NCI-H510A treated with DMSO at 0.1 percent for 48 hours (cell line): ENCODE data around the gene PLG.
"Not testable (repeated sequence)": the region's sequence is repeated elsewhere in the genome, so short reads cannot be mapped to it uniquely, and the experiment has no call there.

Experiments used
- DNase-seq: peaks from one replicate; lab custom pipeline; 2025; lab: John Stamatoyannopoulos, UW

The PLG gene

GRCh38 chr6:160775792-160776580 is 73.9 kb downstream of the PLG start:
- DNase-seq, result no peak

DNA sequence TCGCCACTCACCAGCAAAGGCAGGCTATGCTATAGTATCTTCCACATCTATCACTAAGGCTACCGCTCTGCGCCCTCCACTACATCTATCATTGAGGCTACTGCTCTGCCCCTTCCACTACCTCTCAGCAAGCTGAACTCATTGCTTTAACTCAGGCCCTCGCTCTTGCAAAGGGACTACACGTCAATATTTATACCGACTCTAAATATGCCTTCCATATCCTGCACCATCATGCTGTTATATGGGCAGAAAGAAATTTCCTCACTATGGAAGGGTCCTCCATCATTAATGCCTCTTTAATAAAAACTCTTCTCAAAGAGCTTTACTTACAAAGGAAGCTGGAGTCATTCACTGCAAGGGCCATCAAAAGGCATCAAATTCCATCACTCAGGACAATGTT is 77.1 kb downstream of the PLG start:
- DNase-seq, result not testable (repeated sequence)

DNA sequence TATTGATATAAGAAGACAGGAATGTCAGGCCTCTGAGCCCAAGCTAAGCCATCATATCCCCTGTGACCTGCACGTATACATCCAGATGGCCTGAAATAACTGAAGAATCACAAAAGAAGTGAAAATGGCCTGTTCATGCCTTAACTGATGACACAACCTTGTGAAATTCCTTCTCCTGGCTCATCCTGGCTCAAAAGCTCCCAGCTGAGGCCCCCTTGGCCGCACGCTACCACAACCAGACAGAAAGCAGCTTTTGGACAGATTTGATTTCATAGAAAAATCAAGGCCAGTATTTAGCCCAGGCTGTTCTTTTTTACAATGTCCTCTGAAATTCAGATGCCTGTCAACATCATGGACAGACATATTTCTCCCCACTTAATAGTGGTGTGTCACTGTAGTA is 78.6 kb downstream of the PLG start:
- not testable (repeated sequence) for DNase-seq

GRCh38 chr6:160781298-160781697 is 79.3 kb downstream of the PLG start:
- DNase-seq, result no peak

DNA sequence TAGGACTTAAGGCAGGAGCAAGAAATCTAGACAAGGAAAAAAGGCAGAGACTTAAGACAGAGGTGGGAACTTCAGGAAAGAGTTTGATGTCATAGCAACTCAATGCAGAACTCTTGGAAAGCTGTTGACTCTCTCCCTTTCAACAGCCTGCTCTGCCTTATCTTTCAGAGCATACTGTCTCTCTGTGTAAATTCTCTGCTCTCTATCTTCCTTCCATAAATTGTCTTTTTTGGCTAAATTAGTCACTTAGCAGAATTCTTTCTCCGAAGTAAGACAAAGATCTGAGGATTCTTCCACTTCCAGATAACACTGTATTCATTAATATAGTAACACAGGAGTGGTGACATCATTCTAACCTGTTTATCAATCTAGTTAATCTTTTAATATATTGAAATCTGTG is 80.2 kb downstream of the PLG start:
- no peak for DNase-seq

DNA sequence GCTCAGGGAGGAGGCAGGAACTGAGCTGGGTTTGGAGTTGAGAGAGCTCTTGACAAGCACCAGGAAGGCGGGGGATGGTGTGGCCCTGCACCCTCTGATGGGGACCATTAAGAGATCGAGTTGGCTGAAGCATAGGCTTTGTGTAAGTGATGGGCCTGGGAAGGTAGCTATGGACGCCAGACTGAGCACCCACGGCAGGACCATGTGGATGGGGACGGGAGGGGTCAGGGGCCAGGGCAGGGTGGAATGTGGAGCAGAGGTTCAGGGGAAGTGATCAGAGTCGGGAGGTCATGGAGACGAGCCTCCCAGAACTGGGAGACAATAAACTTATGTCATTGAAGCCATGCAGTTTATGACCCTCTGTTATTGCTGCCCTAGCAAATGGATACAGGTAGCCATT is 81.7 kb downstream of the PLG start:
- no peak for DNase-seq

- DNase-seq, result not testable (repeated sequence)
Observed at GRCh38 chr6:160788126-160788525, 86.1 kb downstream of the PLG start.

- no peak for DNase-seq
Observed at GRCh38 chr6:160788806-160789205, 86.8 kb downstream of the PLG start.

- no peak for DNase-seq
Observed at GRCh38 chr6:160789263-160790027, 87.4 kb downstream of the PLG start.

GRCh38 chr6:160790028-160790792 is 88.2 kb downstream of the PLG start:
- DNase-seq, result no peak

DNA sequence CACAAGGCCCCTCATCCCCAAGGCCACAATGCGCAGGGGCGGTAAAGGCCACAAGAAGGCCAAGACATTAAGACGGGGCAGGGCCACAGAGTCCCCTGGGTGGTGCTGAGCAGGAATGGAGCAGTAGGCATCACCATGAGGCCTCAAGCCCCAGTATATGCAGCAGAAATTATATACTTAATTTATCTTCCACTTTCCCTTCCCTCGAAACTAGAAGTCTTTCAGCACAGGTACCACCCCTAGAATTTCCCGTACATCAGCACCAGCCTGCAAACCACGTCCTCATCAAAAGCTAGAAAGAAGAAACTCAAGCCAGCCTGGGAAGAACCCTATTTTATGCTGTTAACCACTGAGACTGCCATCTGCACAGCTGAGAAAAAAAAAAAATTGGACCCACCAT is 89.4 kb downstream of the PLG start:
- DNase-seq, result no peak

DNA sequence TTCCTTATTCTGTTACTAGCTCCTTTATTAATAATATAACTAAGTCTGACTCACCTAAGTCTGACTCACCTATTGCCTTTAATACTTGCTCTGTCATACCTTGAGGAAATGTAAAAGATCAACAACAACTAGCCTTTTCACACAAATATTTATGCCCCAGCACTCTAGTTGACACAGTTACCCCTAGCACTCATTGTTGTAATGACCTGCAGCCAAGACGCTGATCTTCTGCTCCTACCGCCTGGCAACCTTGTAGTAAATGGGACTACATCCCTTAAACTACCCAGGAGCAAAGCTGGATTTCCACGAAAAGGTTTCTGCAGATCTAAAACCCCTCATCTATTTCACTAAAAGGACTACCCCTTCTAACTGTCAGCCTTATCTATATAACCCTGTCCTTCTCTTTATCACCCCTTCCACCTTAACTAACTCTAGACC is 90.0 kb downstream of the PLG start:
- no peak for DNase-seq

GRCh38 chr6:160792708-160793107 is 90.7 kb downstream of the PLG start:
- no peak for DNase-seq

DNA sequence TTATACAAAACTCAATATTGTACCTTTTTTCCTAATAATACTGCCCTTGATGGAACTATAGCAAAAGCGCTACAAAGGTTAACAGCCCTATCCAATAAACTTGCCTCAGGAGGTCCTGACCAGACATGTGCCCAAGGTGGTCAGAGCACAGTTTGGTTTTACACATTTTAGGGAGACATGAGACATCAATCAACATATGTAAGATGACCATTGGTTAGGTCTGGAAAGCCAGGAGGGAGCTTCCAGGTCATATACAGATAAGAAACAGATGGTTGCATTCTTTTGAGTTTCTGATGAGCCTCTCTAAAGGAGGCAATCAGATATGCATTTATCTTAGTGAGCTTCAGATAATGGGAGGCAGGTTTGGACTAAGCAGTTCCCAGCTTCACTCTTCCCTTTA is 91.6 kb downstream of the PLG start:
- no peak for DNase-seq

DNA sequence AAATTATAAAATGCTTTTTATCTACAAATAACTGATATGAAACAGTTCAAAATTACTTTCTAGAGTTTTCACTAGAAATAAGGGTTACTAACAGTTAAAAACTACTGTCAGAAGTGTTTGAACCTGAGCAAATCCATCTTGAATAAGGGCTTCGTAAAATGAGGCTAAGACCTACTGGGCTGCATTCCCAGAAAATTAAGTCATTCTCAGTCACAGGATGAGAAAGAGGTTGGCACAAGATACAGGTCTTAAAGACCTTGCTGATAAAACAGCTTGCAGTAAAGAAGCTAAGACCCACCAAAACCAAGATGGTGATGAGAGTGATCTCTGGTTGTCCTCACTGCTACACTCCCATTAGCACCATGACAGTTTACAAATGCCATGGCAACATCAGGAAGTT is 93.7 kb downstream of the PLG start:
- DNase-seq, result no peak

DNA sequence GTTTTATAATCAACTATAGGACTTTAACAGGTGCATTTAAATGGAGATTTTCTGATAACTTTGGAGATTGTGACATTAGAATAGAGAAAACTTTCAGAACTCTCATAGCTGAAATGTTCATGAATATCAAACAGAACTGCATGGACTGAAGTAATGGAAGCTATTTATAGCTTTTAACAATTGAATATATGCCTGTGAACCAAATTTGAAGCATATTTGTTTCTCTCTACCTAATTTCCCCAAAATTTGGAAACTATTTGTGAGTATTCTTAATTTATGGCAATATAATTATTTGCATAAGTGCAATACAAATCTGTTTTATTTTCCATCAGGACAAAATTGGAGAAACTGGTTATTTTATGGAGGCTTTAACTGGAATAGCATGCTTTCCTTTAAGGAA is 96.6 kb downstream of the PLG start:
- no peak for DNase-seq

GRCh38 chr6:160799801-160800506 is 97.9 kb downstream of the PLG start:
- no peak for DNase-seq

DNA sequence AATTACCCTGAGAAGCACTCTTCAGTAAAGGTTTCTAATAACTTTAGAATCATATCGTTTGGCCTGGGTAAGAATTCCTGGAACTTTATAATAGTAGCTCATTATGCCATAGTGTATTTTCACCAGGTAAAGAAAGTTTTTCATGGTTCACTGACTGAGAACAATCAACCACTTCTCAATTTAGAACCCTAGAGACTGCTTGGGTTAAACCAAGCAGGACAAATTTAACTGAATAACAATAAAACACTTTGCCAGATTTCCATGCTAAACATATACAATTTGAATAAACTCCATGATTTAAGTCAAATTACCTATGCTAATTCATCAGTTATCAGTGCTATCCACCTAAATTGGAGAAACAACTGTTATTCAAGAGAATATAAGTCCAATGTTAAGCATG is 99.4 kb downstream of the PLG start:
- no peak for DNase-seq

DNA sequence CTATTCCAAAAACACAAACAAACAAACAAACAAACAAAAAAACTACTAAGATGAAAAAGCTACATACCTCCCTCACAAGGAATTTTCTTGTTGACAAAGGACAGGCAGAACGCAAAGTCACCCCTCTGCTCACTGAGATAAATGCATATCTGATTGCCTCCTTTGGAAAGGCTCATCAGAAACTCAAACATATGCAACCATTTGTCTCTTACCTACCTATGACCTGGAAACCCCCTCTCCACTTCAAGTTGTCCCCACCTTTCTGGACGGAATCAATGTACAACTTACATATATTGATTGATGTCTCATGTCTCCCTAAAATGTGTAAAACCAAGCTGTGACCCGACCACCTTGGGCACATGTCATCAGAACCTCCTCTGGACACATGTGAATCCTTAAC is 100.0 kb downstream of the PLG start:
- not testable (repeated sequence) for DNase-seq
